HepG2 (cell line): ENCODE measurements around the gene POC1A. TPM values are rescaled to one million over a fixed set of nuclear protein-coding genes. Genes with fewer than 3 reads are reported as not detected.

Experiments used
- BCL3 ChIP-seq: sonication (generic); formaldehyde crosslinking; IDR thresholded peaks from 2 replicates; pipeline ENCODE4 v1.5.1; 2020; ENCODE audit warnings: mild to moderate bottlenecking, missing genetic modification reagents, moderate library complexity
- FOXA1 ChIP-seq, 2 experiments: fragments of 450-650 bp in 1 of 2; sonication (generic) in 1 of 2; formaldehyde crosslinking in 1 of 2; IDR thresholded peaks; 2 replicates each; pipeline versions ENCODE4 v1.4.0 to v1.6.1; 2016 to 2020; ENCODE audit warnings: missing genetic modification reagents in 1 of 2
- TFDP1 ChIP-seq: IDR thresholded peaks from 2 replicates; pipeline ENCODE4 v1.6.1; 2016; ENCODE audit warnings: missing compliant biosample characterization, missing genetic modification reagents, borderline replicate concordance
- ZBED4 ChIP-seq: sonication (generic); formaldehyde crosslinking; IDR thresholded peaks from 2 replicates; pipeline ENCODE4 v1.4.0; 2020; ENCODE audit warnings: missing genetic modification reagents, borderline replicate concordance
- ZC3H13 ChIP-seq: sonication (generic); formaldehyde crosslinking; IDR thresholded peaks from 2 replicates; pipeline ENCODE4 v1.8.1; 2023; ENCODE audit warnings: mild to moderate bottlenecking, missing genetic modification reagents, moderate library complexity
- ZNF253 ChIP-seq: sonication (generic); formaldehyde crosslinking; IDR thresholded peaks from 2 replicates; pipeline ENCODE4 v1.8.0; 2022; ENCODE audit warnings: mild to moderate bottlenecking, missing genetic modification reagents, borderline replicate concordance
- ZNF3 ChIP-seq: IDR thresholded peaks from 2 replicates; pipeline ENCODE4 v1.7.0; 2017; ENCODE audit warnings: inconsistent platforms
- ZNF773 ChIP-seq: sonication (generic); formaldehyde crosslinking; IDR thresholded peaks from 2 replicates; pipeline ENCODE4 v1.4.0; 2020; ENCODE audit warnings: missing genetic modification reagents, borderline replicate concordance
- ZNF883 ChIP-seq: sonication (generic); formaldehyde crosslinking; IDR thresholded peaks from 2 replicates; pipeline ENCODE4 v1.5.1; 2020; ENCODE audit warnings: mild to moderate bottlenecking, missing genetic modification reagents; ENCODE audit errors: not compliant biosample characterization
- polyA plus RNA-seq, 8 experiments: library from polyadenylated mRNA; depleted of rRNA in 3 of 8; stranded (reverse) in 7 of 8; unstranded in 1 of 8; fragments of >200 nt; fragmentation: Illumina TruSeq in 4 of 8; extraction: Trizol in 4 of 8; gene quantifications; 2 replicates each; pipeline versions ENCODE4 v1.2.1 to v1.2.3, GENCODE V29; 2011 to 2016; ENCODE audit warnings: low read depth in 4 of 8, missing spikeins in 1 of 8, mixed read lengths in 1 of 8; ENCODE audit not compliant: insufficient read depth in 1 of 8
- total RNA-seq, 5 experiments: library from RNA; depleted of rRNA; stranded (reverse); fragments of >200 nt; fragmentation: Illumina TruSeq; extraction: Trizol; gene quantifications; 2 replicates each; pipeline ENCODE4 v1.2.3, GENCODE V29; 2016; ENCODE audit warnings: low read depth in 1 of 5
- TF ChIP-seq, protein P1 (sequence below): sonication (generic); formaldehyde crosslinking; IDR thresholded peaks from 2 replicates; pipeline ENCODE4 v1.5.0; 2020; ENCODE audit warnings: mild to moderate bottlenecking, missing genetic modification reagents, borderline replicate concordance
- TF ChIP-seq, protein P2 (sequence below): sonication (generic); formaldehyde crosslinking; IDR thresholded peaks from 2 replicates; pipeline ENCODE4 v1.8.0; 2023; ENCODE audit warnings: mild to moderate bottlenecking, missing genetic modification reagents
- TF ChIP-seq, protein P3 (sequence below): sonication (generic); formaldehyde crosslinking; IDR thresholded peaks from 2 replicates; pipeline ENCODE4 v1.8.0; 2022; ENCODE audit warnings: missing genetic modification reagents, mild to moderate bottlenecking, inconsistent platforms, borderline replicate concordance

The POC1A gene
- total and polyA plus RNA-seq, 2 of the 13 experiments (the other 11 are each of a cell fraction or from before 2014, with no cell fraction given) = 14.6 to 20.0 TPM

GRCh38 chr3:52080830-52081719 is 73.1 kb downstream of the POC1A start (continued):
- TF ChIP-seq ZBED4 = peak; percentile 34; the same call in 1 of the 2 replicates
- TF ChIP-seq, protein P1, sequence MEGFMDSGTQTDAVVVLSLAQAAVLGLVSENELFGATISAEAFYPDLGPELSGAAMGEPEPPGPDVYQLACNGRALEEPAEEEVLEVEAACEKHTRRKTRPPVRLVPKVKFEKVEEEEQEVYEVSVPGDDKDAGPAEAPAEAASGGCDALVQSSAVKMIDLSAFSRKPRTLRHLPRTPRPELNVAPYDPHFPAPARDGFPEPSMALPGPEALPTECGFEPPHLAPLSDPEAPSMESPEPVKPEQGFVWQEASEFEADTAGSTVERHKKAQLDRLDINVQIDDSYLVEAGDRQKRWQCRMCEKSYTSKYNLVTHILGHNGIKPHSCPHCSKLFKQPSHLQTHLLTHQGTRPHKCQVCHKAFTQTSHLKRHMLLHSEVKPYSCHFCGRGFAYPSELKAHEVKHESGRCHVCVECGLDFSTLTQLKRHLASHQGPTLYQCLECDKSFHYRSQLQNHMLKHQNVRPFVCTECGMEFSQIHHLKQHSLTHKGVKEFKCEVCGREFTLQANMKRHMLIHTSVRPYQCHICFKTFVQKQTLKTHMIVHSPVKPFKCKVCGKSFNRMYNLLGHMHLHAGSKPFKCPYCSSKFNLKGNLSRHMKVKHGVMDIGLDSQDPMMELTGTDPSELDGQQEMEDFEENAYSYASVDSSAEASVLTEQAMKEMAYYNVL = no peak; the same call in 1 of the 2 replicates
- no peak for TF ChIP-seq TFDP1 (CRISPR knock-in tag)
- TF ChIP-seq ZC3H13 (CRISPR knock-in tag) = no peak
- no peak for TF ChIP-seq BCL3 (CRISPR knock-in tag)
- TF ChIP-seq, protein P2, sequence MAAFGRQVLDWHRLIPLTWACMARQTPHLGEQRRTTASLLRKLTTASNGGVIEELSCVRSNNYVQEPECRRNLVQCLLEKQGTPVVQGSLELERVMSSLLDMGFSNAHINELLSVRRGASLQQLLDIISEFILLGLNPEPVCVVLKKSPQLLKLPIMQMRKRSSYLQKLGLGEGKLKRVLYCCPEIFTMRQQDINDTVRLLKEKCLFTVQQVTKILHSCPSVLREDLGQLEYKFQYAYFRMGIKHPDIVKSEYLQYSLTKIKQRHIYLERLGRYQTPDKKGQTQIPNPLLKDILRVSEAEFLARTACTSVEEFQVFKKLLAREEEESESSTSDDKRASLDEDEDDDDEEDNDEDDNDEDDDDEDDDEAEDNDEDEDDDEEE (CRISPR knock-in tag) = no peak
- TF ChIP-seq ZNF883 (CRISPR knock-in tag) = no peak
- no peak for TF ChIP-seq ZNF253 (CRISPR knock-in tag)
- TF ChIP-seq, protein P3, sequence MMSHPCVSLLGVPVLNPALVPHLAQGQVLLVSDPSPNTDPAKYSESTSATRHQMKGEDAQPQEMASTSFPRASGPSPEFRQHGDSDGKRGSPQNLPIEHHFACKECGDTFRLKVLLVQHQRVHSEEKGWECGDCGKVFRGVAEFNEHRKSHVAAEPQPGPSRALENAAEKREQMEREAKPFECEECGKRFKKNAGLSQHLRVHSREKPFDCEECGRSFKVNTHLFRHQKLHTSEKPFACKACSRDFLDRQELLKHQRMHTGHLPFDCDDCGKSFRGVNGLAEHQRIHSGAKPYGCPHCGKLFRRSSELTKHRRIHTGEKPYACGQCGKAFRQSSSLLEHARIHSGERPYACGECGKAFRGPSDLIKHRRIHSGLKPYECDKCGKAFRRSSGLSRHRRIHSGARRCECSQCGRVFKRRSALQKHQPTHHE (CRISPR knock-in tag) = no peak
- no peak for TF ChIP-seq ZNF3 (CRISPR knock-in tag)
- TF ChIP-seq FOXA1 (IDR thresholded peaks at IDR 0.05) = peak; percentile 76
- TF ChIP-seq FOXA1 (CRISPR knock-in tag; IDR thresholded peaks at IDR 0.05) = peak; percentile 96
- TF ChIP-seq ZNF773 (CRISPR knock-in tag) = no peak
